Activated CD8-positive, alpha-beta memory T cell treated with anti-CD3 and anti-CD28 coated beads, Interleukin-2, amount 50 U/mL, for 1 hour (primary cell): Measurements from ENCODE around the gene AGBL4.

Experiments
- DNase-seq: peaks from one replicate; pipeline ENCODE4 v3.0.0-alpha.2; 2020; ENCODE audit errors: extremely low read depth

Gene AGBL4

DNA sequence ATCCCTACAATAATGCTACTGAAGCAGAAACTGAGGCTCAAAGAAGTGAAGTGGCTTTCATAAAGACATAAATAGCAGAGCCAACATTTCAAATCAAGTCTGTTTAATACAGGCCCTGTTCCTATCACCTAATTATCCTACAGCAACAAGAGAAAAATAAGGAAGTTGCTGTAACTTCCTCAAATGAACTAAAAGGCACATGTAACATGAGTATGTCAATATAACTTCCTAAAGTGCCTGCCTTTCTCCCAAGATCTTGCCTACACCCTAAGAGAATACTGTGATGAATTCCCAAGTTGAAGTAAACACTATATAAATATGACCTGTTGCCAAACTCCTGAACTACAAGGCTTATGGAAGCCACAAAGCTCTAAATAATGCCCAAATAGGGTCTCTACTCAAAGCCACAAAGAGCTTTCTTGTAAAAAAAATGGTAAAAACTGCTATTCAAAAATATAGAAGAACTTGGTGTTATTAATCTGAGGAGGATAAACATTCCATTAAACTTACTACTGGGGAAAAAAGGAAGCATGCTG lies 1255.7 kb downstream of the AGBL4 start:
- DNase-seq: no peak

DNA sequence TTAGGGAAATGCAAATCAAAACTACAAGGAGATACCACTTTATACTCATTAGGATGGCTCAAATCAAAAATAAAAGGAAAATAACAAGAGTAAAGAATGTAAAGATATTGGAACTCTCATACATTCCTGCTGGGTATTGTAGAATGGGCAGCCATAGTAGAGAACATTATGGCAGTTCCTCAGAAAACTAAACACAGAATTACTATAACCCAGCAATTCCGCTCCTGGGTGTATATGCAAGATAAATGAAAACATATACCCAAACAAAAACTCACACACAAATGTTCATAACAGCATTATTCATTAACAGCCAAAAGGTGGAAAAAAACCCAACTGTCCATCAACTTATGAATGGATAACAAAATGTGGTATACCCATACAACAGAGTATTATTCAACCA lies 1258.4 kb downstream of the AGBL4 start:
- DNase-seq: no peak

DNA sequence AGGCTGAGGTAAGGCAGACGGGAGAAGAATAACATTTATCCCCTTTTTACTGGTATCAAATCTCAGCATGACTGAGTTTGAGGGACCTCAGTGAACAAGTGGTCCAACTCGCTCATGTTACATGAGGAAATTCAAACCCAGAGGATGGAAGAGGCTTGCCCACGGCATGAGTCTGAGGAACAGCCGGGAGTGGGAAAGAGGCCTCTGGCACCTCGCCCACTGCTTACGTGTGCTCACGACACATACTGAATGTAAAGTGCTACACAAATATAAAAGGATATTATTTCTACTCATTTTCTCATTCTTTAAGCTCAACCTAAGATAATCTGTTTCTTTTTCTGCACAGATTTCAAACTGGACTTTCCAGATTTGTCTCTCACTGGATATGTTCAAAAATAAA lies 1261.8 kb downstream of the AGBL4 start:
- DNase-seq: no peak

DNA sequence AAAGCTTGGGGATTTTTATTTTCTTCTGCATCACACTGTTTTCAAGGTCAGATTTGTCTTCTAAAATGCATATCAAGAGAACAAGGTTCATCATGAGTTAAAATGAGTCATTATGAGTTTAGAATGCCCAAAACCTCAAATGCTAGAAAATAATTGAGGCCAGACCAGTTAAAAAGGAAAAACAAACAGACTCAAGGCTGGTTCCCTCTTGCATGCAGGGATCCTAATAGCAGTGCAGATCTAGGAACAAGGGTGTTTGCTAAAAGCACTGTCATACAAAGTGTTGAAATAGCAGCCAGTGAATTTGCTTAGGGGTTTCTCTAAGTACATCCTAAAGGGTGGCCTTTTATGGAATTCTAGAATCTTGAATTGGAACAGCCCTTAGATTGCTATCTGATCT lies 1262.3 kb downstream of the AGBL4 start:
- DNase-seq: no peak

GRCh38 chr1:48760857-48761256 lies 1262.9 kb downstream of the AGBL4 start:
- DNase-seq: no peak

DNA sequence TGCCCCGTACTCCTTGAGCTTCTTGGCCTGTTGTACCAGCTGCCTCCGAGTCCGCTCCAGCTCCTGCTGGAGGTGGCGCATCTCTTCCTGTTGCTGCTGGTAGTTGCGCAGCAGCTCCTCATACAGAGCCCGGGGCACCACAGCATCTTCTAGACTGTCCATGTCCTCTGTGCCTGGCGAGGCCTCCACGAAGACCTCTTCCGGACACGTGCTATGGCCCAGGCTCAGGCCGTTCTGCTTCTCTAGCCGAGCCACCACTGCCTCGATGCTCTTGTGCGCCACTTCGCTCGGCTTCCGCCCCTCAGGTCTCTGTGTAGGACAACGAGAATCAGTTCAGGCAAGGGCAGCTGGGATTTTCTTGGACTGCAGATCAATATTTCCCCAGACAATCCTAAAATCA lies 1264.8 kb downstream of the AGBL4 start:
- no peak for DNase-seq

DNA sequence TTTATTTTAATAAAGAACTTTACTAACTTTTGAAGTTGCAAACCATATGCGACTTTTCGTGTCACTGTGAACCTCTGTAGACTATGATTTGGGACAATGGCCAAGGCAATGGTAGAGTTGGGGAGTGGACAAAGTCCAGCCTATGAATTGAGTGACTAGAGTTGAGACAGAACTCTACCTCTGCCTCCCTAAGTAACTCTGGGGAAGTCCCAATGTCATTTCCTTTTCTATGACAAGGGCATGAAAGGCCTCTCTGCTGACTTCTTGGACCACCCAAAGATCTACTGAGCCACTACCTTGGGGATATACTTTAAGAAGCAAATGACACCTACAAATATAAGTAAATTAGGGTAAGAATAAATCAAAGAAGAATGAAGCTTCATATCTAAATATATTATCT lies 1266.4 kb downstream of the AGBL4 start:
- no peak for DNase-seq

DNA sequence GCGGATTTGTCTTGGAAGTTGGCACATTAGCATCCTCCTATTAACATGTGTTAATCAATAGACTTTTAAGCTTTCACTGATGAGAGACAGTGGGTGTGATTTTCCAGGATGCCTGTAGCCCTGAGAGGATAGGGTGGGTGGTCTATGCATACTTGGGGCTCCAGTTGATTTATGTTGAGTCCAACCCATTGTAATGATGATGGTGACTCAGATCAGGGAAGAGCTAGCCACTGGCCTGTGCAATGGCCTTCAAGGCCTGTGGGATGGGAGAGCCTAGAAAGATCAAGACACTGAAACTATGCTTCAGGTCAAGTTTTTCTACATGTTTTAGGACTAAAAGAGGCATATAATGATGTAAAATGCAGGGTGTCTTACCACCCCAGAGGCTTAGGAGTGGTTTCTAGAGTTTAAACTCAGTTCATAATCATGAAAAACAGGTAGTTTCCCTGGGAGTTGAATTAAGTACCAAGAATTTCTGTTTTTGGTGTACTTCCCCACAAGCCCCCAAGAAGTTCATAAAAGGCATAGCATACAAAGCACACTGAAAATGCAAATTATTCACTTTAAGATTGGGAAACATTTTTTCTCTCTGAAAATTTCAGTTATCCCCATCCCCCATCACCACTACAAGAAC lies 1267.0 kb downstream of the AGBL4 start:
- no peak for DNase-seq

- no peak for DNase-seq
Observed at GRCh38 chr1:48753293-48753692, 1270.5 kb downstream of the AGBL4 start.

DNA sequence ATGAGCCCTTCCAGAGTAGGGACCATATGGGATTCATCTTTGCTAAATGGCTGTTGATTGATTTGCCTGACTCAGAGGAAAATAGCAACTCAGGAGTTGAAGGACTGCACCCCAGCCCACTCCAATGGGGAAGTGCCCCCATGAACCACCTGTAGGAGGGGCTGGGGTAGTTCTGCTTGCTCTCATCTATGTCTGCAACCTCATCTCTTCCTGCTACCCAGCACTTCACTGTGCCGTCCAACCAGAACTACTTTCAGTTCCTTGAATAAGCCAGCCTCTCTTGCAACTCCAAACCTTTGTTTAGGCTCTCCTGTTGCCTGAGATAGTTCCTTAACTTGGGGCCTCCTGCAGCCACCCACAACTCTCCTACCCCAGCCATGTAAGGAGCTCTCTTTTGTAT lies 1273.6 kb downstream of the AGBL4 start:
- DNase-seq: no peak

DNA sequence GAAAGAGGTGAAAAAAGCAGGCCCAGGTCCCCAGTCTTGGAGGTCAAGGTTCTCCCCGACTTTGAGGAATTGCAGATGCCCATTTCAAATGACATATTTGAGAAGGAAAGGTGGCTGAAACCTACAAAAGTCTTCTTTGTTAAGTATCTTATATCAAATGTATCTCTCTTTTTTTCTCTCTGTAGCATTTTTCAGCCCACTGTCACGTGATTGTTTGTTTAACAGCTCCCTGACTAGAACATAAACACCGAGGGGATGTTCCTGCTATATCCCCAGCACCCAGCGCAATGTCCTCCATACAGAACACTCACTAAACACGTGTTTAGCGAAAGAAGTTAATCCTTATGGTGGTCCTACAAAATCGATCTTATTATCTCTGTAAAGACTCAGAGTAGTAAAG lies 1274.7 kb downstream of the AGBL4 start:
- no peak for DNase-seq

DNA sequence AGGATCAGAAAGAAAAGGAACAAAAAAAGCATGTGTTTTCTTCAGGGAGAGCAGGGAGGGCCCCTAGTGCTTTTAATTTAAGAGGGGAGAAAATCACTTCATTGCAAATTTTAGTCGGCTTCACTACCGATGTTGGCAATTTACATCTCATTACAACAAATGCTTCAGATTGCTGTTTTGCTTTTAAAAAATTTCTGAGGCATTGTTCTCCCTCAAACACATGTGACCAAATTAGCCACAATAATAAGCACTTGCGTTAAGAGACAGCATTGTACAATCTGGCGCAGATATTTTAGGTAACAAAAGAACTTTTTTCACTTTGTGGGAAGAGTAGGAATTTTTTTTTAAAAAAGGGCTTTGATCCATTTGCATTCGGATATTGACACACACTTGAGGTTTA lies 1276.8 kb downstream of the AGBL4 start:
- DNase-seq: no peak

DNA sequence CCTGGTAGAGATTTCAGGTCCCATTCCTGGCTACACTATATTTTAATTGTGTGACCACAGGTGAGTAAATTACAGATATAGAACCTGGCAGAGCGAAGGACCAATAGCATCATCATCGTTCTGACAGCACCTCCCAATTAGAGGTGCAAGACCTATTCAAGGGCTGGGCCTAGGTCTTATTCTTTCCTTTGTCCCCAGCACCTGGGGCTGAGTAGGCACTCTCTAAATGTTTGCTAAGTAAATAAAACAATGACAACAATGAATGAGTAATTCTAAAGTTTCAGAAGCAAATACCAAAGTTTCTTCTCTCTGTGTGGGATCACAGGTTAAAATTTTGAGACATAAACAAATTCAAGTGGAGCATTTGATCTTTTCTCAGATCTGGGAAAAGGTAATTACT lies 1279.7 kb downstream of the AGBL4 start:
- DNase-seq: no peak

DNA sequence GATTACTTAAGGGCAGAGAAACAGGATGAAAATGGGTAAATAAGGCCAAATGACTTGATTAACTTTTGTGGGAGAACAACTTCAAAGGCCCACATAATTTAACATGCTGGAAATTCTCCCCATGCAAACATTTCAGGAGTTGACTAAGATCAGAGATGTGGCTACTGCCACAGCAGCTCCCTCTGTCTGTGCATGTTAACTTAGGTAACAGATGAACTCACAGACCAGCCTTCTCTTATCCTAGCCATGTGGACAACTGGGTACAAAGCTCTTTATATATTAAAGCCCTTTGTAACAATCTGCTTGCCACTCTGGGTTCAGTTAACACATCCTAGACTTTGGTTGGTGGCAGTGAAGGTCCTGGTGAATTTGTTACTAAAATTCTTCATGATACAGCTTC lies 1280.3 kb downstream of the AGBL4 start:
- no peak for DNase-seq

- no peak for DNase-seq
Observed at GRCh38 chr1:48741380-48741779, 1282.4 kb downstream of the AGBL4 start.

GRCh38 chr1:48740621-48741020 lies 1283.1 kb downstream of the AGBL4 start:
- no peak for DNase-seq

DNA sequence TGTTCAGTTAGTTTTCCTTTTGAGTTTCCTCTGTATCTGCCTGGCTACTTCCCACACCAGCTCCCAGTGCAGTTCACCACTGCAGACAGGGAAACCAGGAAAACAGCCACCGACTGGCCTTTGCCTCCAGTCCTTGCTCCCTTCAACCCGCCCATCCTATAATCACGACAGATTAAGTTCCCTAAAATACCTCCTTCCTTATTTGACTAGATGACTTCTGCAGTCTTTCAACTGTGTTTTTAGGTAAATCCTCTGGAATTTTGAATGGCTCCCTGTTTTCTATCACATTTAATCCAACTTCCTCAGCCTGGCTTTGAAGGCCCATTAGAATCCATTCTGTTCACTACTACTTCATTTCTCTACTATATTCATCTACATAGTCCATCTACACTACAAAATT lies 1284.7 kb downstream of the AGBL4 start:
- DNase-seq: no peak

GRCh38 chr1:48738356-48738755 lies 1285.4 kb downstream of the AGBL4 start:
- DNase-seq: no peak

GRCh38 chr1:48735796-48736195 lies 1288.0 kb downstream of the AGBL4 start:
- no peak for DNase-seq

- DNase-seq: no peak
Observed at GRCh38 chr1:48730164-48730910, 1293.4 kb downstream of the AGBL4 start.

DNA sequence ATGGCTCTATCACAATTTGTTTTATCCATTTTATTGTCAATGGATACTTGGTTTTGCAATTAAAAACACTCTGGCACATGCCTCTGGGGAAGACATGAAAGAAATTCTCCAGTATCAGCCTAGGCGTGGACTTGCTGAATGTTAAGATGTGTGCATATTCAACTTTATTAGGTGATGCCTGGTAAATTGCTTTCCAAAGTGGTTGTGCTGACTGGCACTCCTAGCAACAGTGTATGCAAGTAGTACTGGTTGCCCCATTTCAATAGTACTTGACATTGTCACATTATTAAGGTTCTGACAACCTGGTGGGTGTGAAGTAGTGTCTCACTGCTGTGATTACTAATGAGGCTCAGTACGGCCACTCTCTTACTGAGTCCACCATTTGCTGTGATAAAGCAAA lies 1295.2 kb downstream of the AGBL4 start:
- no peak for DNase-seq

GRCh38 chr1:48726557-48727215 lies 1297.1 kb downstream of the AGBL4 start:
- DNase-seq: no peak

DNA sequence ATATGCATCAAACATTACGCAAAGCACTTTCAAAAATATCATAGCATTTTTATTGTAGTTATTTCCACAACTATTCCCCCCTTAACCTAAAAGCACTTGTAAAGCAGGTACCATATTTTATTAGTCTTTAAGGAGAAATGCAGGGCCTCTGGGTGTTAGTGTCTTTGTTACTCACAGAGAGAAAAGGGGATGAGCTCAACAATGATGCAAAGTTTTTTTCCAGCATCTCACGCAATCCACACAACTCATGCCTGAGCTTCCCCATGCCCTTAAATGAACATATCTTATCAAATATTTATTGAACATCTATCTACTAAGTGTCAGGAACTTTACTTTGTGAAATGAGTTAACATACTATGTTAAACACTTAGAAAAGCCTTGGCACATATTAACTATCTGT lies 1297.6 kb downstream of the AGBL4 start:
- no peak for DNase-seq
